Mucosa of descending colon (tissue), 3 donors: ENCODE data around the gene POU6F2. TPM values are rescaled to one million over a fixed set of nuclear protein-coding genes. Genes with fewer than 3 reads are reported as not detected.
A peak's percentile ranks its signal among the peaks of the same experiment; 100 is the strongest.

Experiments used
- ATAC-seq: fragments of 200-7000 bp; cut with Tn5 transposase; one replicate; pipeline ENCODE4 v1.9.1; 2020; ENCODE audit warnings: mild to moderate bottlenecking, moderate library complexity
- DNase-seq, 3 donors: peaks; one replicate each; pipeline ENCODE4 v3.0.0-alpha.2; 2020
- H3K36me3 ChIP-seq: fragments of 200-600 bp; one replicate; pipeline ENCODE4 v1.8.0; 2021; ENCODE audit warnings: low read depth, mild to moderate bottlenecking
- H3K4me1 ChIP-seq: fragments of 200-600 bp; one replicate; pipeline ENCODE4 v1.8.0; 2021; ENCODE audit warnings: low read depth, mild to moderate bottlenecking
- H3K4me3 ChIP-seq: fragments of 200-600 bp; one replicate; pipeline ENCODE4 v1.8.0; 2021; ENCODE audit warnings: mild to moderate bottlenecking
- H3K9me3 ChIP-seq: fragments of 200-600 bp; one replicate; pipeline ENCODE4 v1.8.0; 2021; ENCODE audit warnings: mild to moderate bottlenecking
- CTCF ChIP-seq: fragments of 200-600 bp; IDR thresholded peaks from one replicate; pipeline ENCODE4 v1.8.0; 2022; ENCODE audit warnings: antibody characterized with exemption, mild to moderate bottlenecking
- intact Hi-C, 2 donors: fragments of 100-400 bp; cut with DNase I in 1 of 2; cut with micrococcal nuclease in 1 of 2; formaldehyde crosslinking; loops; one replicate each; pipeline versions ENCODE4 v1.11.0 to v1.11.1; 2022; cut with DNase I, micrococcal nuclease
- total RNA-seq, 3 donors: library from RNA; stranded (reverse); fragmentation: NEBNext Ultra II Directional in 2 of 3; extraction: Animal tissue kit (Norgen Biotek cat#: 25700) in 2 of 3; gene quantifications; one replicate each; pipeline versions ENCODE4 v1.2.1 to v1.2.4, GENCODE V29; 2021 to 2023
- donor health status: DM: no; HTN: no; CAD: no; lungs with moderate emphysema.
- donor health status: DM: no; HTN: no; CAD: no.
- donor health status: DM: no; HTN: yes; CAD: no.

POU6F2 gene
- total RNA-seq, 3 donors from 2014 or later: 0.90 TPM; not detected in 2

- Histone ChIP-seq H3K4me1 (no peaks in the 10 kb centered on the region), H3K9me3 (no peaks in the 10 kb centered on the region), H3K36me3 (no peaks in the 10 kb centered on the region), H3K4me3 (no peak overlapping the region)
- intact Hi-C loops: no loop called here
- no peak for TF ChIP-seq CTCF
- ATAC-seq: no peak
- DNase-seq: no peak
These were observed 284.1 kb downstream of the POU6F2 start for GRCh38 chr7:39261771-39262170.

GRCh38 chr7:39265641-39266591 is 288.2 kb downstream of the POU6F2 start:
- Histone ChIP-seq H3K36me3 (no peaks in the 10 kb centered on the region), H3K4me3 (no peak overlapping the region), H3K9me3 (no peaks in the 10 kb centered on the region), H3K4me1 (no peaks in the 10 kb centered on the region)
- no peak for TF ChIP-seq CTCF
- DNase-seq (no peak), ATAC-seq (no peak)
- intact Hi-C loops: no loop called here

- Histone ChIP-seq H3K9me3 (no peaks in the 10 kb centered on the region), H3K36me3 (no peaks in the 10 kb centered on the region), H3K4me3 (no peak overlapping the region), H3K4me1 (no peaks in the 10 kb centered on the region)
- ATAC-seq: no peak
- TF ChIP-seq CTCF: no peak
- intact Hi-C loops: no loop called here
- no peak for DNase-seq
These were observed 291.3 kb downstream of the POU6F2 start for GRCh38 chr7:39269034-39269433.

GRCh38 chr7:39270018-39270417 is 292.3 kb downstream of the POU6F2 start:
- no peaks in the 10 kb centered on the region for H3K36me3 ChIP-seq
- DNase-seq (no peak), ATAC-seq (no peak)
- intact Hi-C loops: no loop called here
- H3K4me1 ChIP-seq: no peaks in the 10 kb centered on the region
- TF ChIP-seq CTCF: no peak
- no peaks in the 10 kb centered on the region for H3K9me3 ChIP-seq
- H3K4me3 ChIP-seq: no peak overlapping the region

GRCh38 chr7:39271402-39271801 is 293.7 kb downstream of the POU6F2 start:
- DNase-seq (peak in 2 of 3 donors; percentile 17 to 29), ATAC-seq (no peak)
- H3K4me3 ChIP-seq: no peak overlapping the region
- H3K36me3 ChIP-seq: no peaks in the 10 kb centered on the region
- H3K4me1 ChIP-seq: no peaks in the 10 kb centered on the region
- H3K9me3 ChIP-seq: no peaks in the 10 kb centered on the region
- intact Hi-C loops: no loop called here
- no peak for TF ChIP-seq CTCF
